Neural progenitor cell (in vitro differentiated cells): Measurements from ENCODE around the gene GADL1. TPM values are rescaled to one million over a fixed set of nuclear protein-coding genes. Genes with fewer than 3 reads are reported as not detected.

Experiments
- DNase-seq: peaks from one replicate; pipeline ENCODE4 v3.0.0-alpha.2; 2016; ENCODE audit warnings: low spot score
- H2AFZ ChIP-seq: fragments of 200-600 bp; sonication (generic); replicated peaks from 2 replicates; pipeline ENCODE4 v1.6.1; 2016; ENCODE audit warnings: antibody characterized with exemption
- H3F3A ChIP-seq: fragments of 200-600 bp; sonication (generic); 2 replicates; pipeline ENCODE4 v1.6.1; 2016; ENCODE audit warnings: antibody characterized with exemption, low read depth
- H3K27ac ChIP-seq: fragments of 200-600 bp; sonication (generic); 2 replicates; pipeline ENCODE4 v1.5.1; 2016; ENCODE audit warnings: mild to moderate bottlenecking
- H3K27me3 ChIP-seq: fragments of 200-600 bp; sonication (generic); 2 replicates; pipeline ENCODE4 v1.6.1; 2016; ENCODE audit warnings: mild to moderate bottlenecking, moderate library complexity
- H3K36me3 ChIP-seq: fragments of 200-600 bp; sonication (generic); 2 replicates; pipeline ENCODE4 v1.5.1; 2016
- H3K4me1 ChIP-seq: fragments of 200-600 bp; sonication (generic); 2 replicates; pipeline ENCODE4 v1.6.1; 2016; ENCODE audit warnings: mixed run types
- H3K4me2 ChIP-seq: fragments of 200-600 bp; sonication (generic); 2 replicates; pipeline ENCODE4 v1.6.1; 2016
- H3K4me3 ChIP-seq: fragments of 200-600 bp; sonication (generic); 2 replicates; pipeline ENCODE4 v1.5.1; 2016
- H3K79me2 ChIP-seq: fragments of 200-600 bp; sonication (generic); 2 replicates; pipeline ENCODE4 v1.6.1; 2016; ENCODE audit warnings: low read depth
- H3K9ac ChIP-seq: fragments of 200-600 bp; sonication (generic); 2 replicates; pipeline ENCODE4 v1.6.1; 2016
- H3K9me3 ChIP-seq: fragments of 200-600 bp; sonication (generic); 2 replicates; pipeline ENCODE4 v1.5.1; 2016; ENCODE audit warnings: low read depth
- H4K20me1 ChIP-seq: fragments of 200-600 bp; sonication (generic); 2 replicates; pipeline ENCODE4 v1.6.1; 2016; ENCODE audit warnings: low read depth
- H3K27ac Mint-ChIP-seq: 3 replicates; pipeline ENCODE4 v1.8.0; 2021; ENCODE audit warnings: mixed read lengths
- H3K27me3 Mint-ChIP-seq: 2 replicates; pipeline ENCODE4 v1.8.0; 2022; ENCODE audit warnings: low read depth, mild to moderate bottlenecking, inconsistent platforms, moderate library complexity, mixed read lengths; ENCODE audit not compliant: insufficient read depth
- H3K36me3 Mint-ChIP-seq: 3 replicates; pipeline ENCODE4 v1.8.0; 2021; ENCODE audit warnings: mixed read lengths
- H3K4me1 Mint-ChIP-seq: 3 replicates; pipeline ENCODE4 v1.8.0; 2021; ENCODE audit warnings: mixed read lengths
- H3K4me3 Mint-ChIP-seq: 3 replicates; pipeline ENCODE4 v1.8.0; 2021; ENCODE audit warnings: mild to moderate bottlenecking, moderate library complexity, mixed read lengths
- H3K9me3 Mint-ChIP-seq: 3 replicates; pipeline ENCODE4 v1.8.0; 2020; ENCODE audit warnings: mixed read lengths
- CTCF ChIP-seq: fragments of 200-600 bp; sonication (generic); IDR thresholded peaks from 2 replicates; pipeline ENCODE4 v1.5.1; 2017; ENCODE audit warnings: antibody characterized with exemption, mild to moderate bottlenecking
- EZH2 ChIP-seq: fragments of 200-600 bp; sonication (generic); IDR thresholded peaks from 2 replicates; pipeline ENCODE4 v1.6.1; 2017; ENCODE audit warnings: antibody characterized with exemption, mild to moderate bottlenecking, moderate library complexity
- EZH2phosphoT487 ChIP-seq: fragments of 200-600 bp; sonication (generic); IDR thresholded peaks from 2 replicates; pipeline ENCODE4 v1.6.1; 2017; ENCODE audit warnings: antibody characterized with exemption
- total RNA-seq: library from RNA; depleted of rRNA; stranded (reverse); fragments of >200 nt; gene quantifications from 2 replicates; pipeline ENCODE4 v1.2.3, GENCODE V29; 2015; ENCODE audit warnings: low replicate concordance

GADL1 gene
- total RNA-seq, 1 donor from 2014 or later, result not detected

DNA sequence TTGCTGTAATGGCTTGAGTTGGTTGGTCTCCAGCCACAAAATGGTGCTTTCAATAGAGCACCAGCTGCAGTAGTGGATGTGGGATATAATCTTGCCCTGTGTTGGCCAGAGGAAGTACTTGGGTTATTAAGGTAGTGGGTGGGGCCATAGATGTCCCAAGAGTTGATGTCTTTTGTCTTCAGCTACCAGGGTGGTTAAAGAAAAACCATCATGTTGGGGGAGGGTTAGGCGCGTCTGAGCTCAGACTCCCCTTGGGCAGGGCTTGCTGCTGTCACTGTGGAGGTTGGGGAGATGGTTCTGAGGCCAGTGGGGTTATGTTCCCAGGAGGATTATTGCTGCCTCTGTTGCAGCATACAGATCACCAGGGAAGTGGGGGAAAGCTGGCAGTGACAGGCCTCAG is 46.9 kb upstream of the GADL1 start:
- DNase-seq, result no peak
- Histone ChIP-seq H3F3A (no peaks in the 10 kb centered on the region), H3K79me2 (no peaks in the 10 kb centered on the region), H3K27me3 (no peaks in the 10 kb centered on the region), H3K9me3 (no peaks in the 10 kb centered on the region), H3K4me2 (no peak overlapping the region), H4K20me1 (no peaks in the 10 kb centered on the region), H3K9ac (no peak overlapping the region), H2AFZ (peak overlapping the region; percentile 10), H3K36me3 (no peaks in the 10 kb centered on the region), H3K4me3 (no peak overlapping the region), H3K4me1 (no peaks in the 10 kb centered on the region), H3K27ac (no peak overlapping the region)
- Mint-ChIP-seq H3K36me3 (no peaks in the 10 kb centered on the region), H3K27ac (no peak overlapping the region), H3K4me1 (peaks cover 6% of the 10 kb centered on the region), H3K27me3 (peaks cover 7% of the 10 kb centered on the region), H3K4me3 (no peak overlapping the region), H3K9me3 (no peaks in the 10 kb centered on the region)
- TF ChIP-seq CTCF, result no peak

DNA sequence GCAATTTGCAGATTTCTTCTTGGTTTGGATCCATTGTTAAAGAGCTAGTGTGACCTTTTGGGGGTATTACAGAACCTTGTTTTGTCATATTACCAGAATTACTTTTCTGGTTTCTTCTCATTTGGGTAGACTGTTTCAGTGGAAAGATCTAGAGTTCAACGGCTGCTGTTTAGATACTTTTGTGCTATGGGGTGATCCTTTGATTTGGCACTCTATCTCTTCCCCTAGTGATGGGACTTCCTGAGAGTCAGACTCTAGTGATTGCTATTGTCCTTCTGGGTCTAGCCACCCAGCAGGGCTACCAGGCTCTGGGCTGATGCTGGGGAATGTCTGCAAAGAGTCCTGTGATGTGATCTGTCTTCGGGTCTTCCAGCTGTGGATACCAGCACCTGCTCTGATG is 46.3 kb upstream of the GADL1 start:
- no peak overlapping the region for H3K4me2 ChIP-seq
- no peak for DNase-seq
- H3K27me3 Mint-ChIP-seq, result peaks cover 7% of the 10 kb centered on the region
- TF ChIP-seq CTCF, result no peak
- no peak for TF ChIP-seq EZH2phosphoT487
- TF ChIP-seq EZH2, result no peak
- H4K20me1 ChIP-seq, result no peaks in the 10 kb centered on the region
- peak overlapping the region; percentile 10 for H2AFZ ChIP-seq
- H3K4me3 Mint-ChIP-seq, result no peak overlapping the region
- H3F3A ChIP-seq, result no peaks in the 10 kb centered on the region
- H3K36me3 Mint-ChIP-seq, result no peaks in the 10 kb centered on the region
- no peak overlapping the region for H3K27ac ChIP-seq
- peaks cover 6% of the 10 kb centered on the region for H3K4me1 Mint-ChIP-seq
- H3K79me2 ChIP-seq, result no peaks in the 10 kb centered on the region
- H3K9me3 ChIP-seq, result no peaks in the 10 kb centered on the region
- no peak overlapping the region for H3K9ac ChIP-seq
- no peaks in the 10 kb centered on the region for H3K36me3 ChIP-seq
- H3K9me3 Mint-ChIP-seq, result no peaks in the 10 kb centered on the region
- no peaks in the 10 kb centered on the region for H3K4me1 ChIP-seq
- H3K27ac Mint-ChIP-seq, result no peak overlapping the region
- no peak overlapping the region for H3K4me3 ChIP-seq
- no peaks in the 10 kb centered on the region for H3K27me3 ChIP-seq

DNA sequence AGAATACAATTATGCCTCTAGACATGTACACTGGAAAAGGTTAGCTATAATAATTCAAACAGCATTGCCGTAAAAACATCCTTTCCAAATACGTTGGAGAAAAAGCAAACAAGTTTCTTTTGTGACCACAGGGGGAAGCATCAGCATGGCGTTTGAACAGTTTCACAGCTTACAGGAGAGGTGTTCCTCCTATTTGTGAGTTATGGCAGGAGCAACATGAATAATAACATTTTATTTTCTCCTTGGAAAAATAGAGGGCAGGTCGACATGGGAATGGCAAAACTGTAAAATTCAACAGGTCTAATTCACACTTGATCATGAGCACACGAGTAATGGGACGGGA is 39.7 kb upstream of the GADL1 start:
- no peak overlapping the region for H3K4me3 ChIP-seq
- Mint-ChIP-seq H3K36me3 (no peaks in the 10 kb centered on the region), H3K4me3 (no peak overlapping the region), H3K27me3 (no peaks in the 10 kb centered on the region), H3K9me3 (no peaks in the 10 kb centered on the region), H3K4me1 (peaks cover 8% of the 10 kb centered on the region), H3K27ac (no peak overlapping the region)
- H3K4me1 ChIP-seq, result no peaks in the 10 kb centered on the region
- H3K27ac ChIP-seq, result no peak overlapping the region
- no peaks in the 10 kb centered on the region for H3K27me3 ChIP-seq
- no peaks in the 10 kb centered on the region for H3F3A ChIP-seq
- no peaks in the 10 kb centered on the region for H3K36me3 ChIP-seq
- H2AFZ ChIP-seq, result no peak overlapping the region
- peak; percentile 55 for DNase-seq
- H4K20me1 ChIP-seq, result no peaks in the 10 kb centered on the region
- no peaks in the 10 kb centered on the region for H3K79me2 ChIP-seq
- H3K4me2 ChIP-seq, result no peak overlapping the region
- TF ChIP-seq EZH2phosphoT487, result no peak
- TF ChIP-seq CTCF, result peak; percentile 59
- no peak overlapping the region for H3K9ac ChIP-seq
- no peaks in the 10 kb centered on the region for H3K9me3 ChIP-seq
